Brain microvascular endothelial cell (primary cell): Measurements from ENCODE around the gene DMTF1.

Source experiments
- DNase-seq: peaks from one replicate; pipeline ENCODE4 v3.0.0-alpha.2; 2020
- H3K27ac ChIP-seq: fragments of 250-450 bp; sonication (Bioruptor Pico); 2 replicates; pipeline ENCODE4 v1.5.1; 2020; ENCODE audit warnings: mild to moderate bottlenecking, moderate library complexity
- H3K27me3 ChIP-seq: fragments of 250-450 bp; sonication (Bioruptor Pico); replicated peaks from 2 replicates; pipeline ENCODE4 v1.5.1; 2020; ENCODE audit warnings: mild to moderate bottlenecking
- H3K36me3 ChIP-seq: fragments of 250-450 bp; sonication (Bioruptor Pico); replicated peaks from 2 replicates; pipeline ENCODE4 v1.5.1; 2020; ENCODE audit warnings: mild to moderate bottlenecking
- H3K4me3 ChIP-seq: 2 replicates; pipeline ENCODE4 v1.5.1; 2011; ENCODE audit warnings: low read depth, mild to moderate bottlenecking, control low read depth, low read length, moderate library complexity
- in situ Hi-C: cut with HindIII; loops from 2 replicates; pipeline ENCODE4 v1.10.0; 2017; ENCODE audit warnings: low sequenced_read_pairs, low pct_ligation_motif_present
- TF ChIP-seq, protein P1 (sequence below): IDR thresholded peaks from 2 replicates; pipeline ENCODE4 v1.5.1; 2011; ENCODE audit warnings: low read depth, mild to moderate bottlenecking, moderate library complexity, low read length, control low read depth, inconsistent platforms; ENCODE audit errors: missing control alignments

DMTF1 gene

GRCh38 chr7:87171282-87171934 is 19.2 kb downstream of the DMTF1 start:
- TF ChIP-seq, protein P1, sequence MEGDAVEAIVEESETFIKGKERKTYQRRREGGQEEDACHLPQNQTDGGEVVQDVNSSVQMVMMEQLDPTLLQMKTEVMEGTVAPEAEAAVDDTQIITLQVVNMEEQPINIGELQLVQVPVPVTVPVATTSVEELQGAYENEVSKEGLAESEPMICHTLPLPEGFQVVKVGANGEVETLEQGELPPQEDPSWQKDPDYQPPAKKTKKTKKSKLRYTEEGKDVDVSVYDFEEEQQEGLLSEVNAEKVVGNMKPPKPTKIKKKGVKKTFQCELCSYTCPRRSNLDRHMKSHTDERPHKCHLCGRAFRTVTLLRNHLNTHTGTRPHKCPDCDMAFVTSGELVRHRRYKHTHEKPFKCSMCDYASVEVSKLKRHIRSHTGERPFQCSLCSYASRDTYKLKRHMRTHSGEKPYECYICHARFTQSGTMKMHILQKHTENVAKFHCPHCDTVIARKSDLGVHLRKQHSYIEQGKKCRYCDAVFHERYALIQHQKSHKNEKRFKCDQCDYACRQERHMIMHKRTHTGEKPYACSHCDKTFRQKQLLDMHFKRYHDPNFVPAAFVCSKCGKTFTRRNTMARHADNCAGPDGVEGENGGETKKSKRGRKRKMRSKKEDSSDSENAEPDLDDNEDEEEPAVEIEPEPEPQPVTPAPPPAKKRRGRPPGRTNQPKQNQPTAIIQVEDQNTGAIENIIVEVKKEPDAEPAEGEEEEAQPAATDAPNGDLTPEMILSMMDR, result no peak
- Histone ChIP-seq H3K27me3 (no peaks in the 10 kb centered on the region), H3K4me3 (no peak overlapping the region), H3K36me3 (peaks cover 77% of the 10 kb centered on the region), H3K27ac (no peak overlapping the region)
- no peak for DNase-seq
- in situ Hi-C loops, result no loop called here

DNA sequence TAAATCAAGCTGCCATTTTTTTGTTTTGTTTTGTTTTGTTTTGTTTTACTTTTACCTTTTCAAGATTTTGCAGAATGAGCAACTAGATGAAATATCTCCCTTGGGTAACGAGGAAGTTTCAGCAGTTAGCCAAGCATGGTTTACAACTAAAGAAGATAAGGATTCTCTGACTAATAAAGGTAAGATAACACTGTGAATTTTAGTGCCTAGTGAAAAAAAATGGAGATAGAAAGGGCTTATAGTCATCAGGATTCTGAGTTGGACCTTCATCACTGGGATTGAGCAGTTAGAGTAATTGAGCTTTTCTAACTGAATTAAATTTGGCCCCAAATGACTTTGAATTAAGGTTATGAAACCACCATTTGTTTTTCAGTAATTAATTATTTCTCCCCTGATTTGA is 21.2 kb downstream of the DMTF1 start:
- Histone ChIP-seq H3K27me3 (no peaks in the 10 kb centered on the region), H3K27ac (no peak overlapping the region), H3K4me3 (no peak overlapping the region), H3K36me3 (peaks cover 67% of the 10 kb centered on the region)
- no peak for DNase-seq
- in situ Hi-C loops, result no loop called here
- TF ChIP-seq, protein P1, result no peak

- H3K27me3 ChIP-seq, result no peaks in the 10 kb centered on the region
- TF ChIP-seq, protein P1, result no peak
- no peak overlapping the region for H3K4me3 ChIP-seq
- in situ Hi-C loops, result no loop called here
- peaks cover 58% of the 10 kb centered on the region for H3K36me3 ChIP-seq
- H3K27ac ChIP-seq, result no peak overlapping the region
- DNase-seq, result no peak
These were observed 26.1 kb downstream of the DMTF1 start for GRCh38 chr7:87178320-87178719.

- no peak overlapping the region for H3K27ac ChIP-seq
- peaks cover 60% of the 10 kb centered on the region for H3K36me3 ChIP-seq
- no peak for DNase-seq
- H3K27me3 ChIP-seq, result no peaks in the 10 kb centered on the region
- in situ Hi-C loops, result no loop called here
- TF ChIP-seq, protein P1, result no peak
- H3K4me3 ChIP-seq, result no peak overlapping the region
These were observed 26.9 kb downstream of the DMTF1 start for GRCh38 chr7:87179180-87179579.

- no peak for DNase-seq
- no peaks in the 10 kb centered on the region for H3K27me3 ChIP-seq
- H3K27ac ChIP-seq, result no peak overlapping the region
- H3K4me3 ChIP-seq, result no peak overlapping the region
- in situ Hi-C loops, result no loop called here
- peaks cover 73% of the 10 kb centered on the region for H3K36me3 ChIP-seq
- TF ChIP-seq, protein P1, result no peak
These were observed 34.9 kb downstream of the DMTF1 start for GRCh38 chr7:87187120-87187519.

DNA sequence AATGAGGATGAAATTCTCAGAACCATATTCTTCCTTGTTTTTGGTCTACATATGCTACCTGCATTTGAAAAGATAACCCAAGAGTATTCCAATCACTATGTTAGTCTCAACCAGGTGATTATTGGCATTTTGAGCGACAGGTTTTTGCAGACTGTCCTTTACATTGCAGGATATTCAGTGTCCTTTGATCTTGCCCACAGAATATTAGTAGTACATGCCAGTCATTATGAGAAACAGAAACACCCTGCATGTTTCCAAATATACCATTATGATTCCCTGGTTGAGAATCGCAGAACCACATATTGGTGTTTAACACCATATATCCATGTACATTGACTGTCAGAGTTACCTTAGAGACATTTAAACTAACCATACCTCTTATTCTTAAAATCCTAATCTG is 36.7 kb downstream of the DMTF1 start:
- TF ChIP-seq, protein P1, result no peak
- Histone ChIP-seq H3K27me3 (no peaks in the 10 kb centered on the region), H3K36me3 (peaks cover 69% of the 10 kb centered on the region), H3K4me3 (no peak overlapping the region), H3K27ac (no peak overlapping the region)
- in situ Hi-C loops, result no loop called here
- DNase-seq, result no peak
